Right atrium auricular region (tissue), 2 donors: Measurements from ENCODE around the gene ZNF526. TPM values are rescaled to one million over a fixed set of nuclear protein-coding genes. Genes with fewer than 3 reads are reported as not detected.

Source experiments
- DNase-seq: peaks from one replicate; pipeline ENCODE4 v3.0.0-alpha.2; 2019; ENCODE audit warnings: low spot score
- H3K27ac ChIP-seq, 2 donors: fragments of 200-600 bp; sonication (generic); 1 replicate in 1 of 2; 2 replicates in 1 of 2; pipeline ENCODE4 v1.5.1; 2016 to 2019
- H3K27me3 ChIP-seq, 2 donors: fragments of 200-600 bp; sonication (generic); one replicate each; pipeline versions ENCODE4 v1.5.1 to v1.6.0; 2017 to 2019
- H3K36me3 ChIP-seq: fragments of 200-600 bp; sonication (generic); one replicate; pipeline ENCODE4 v1.5.1; 2016
- H3K4me1 ChIP-seq, 2 donors: fragments of 200-600 bp; sonication (generic); one replicate each; pipeline versions ENCODE4 v1.5.1 to v1.6.0; 2017 to 2019
- H3K4me3 ChIP-seq, 2 donors: fragments of 200-600 bp; sonication (generic); 1 replicate in 1 of 2; 2 replicates in 1 of 2; pipeline ENCODE4 v1.5.1; 2017 to 2019; ENCODE audit warnings: mild to moderate bottlenecking in 1 of 2, moderate library complexity in 1 of 2
- H3K9me3 ChIP-seq, 2 donors: fragments of 200-600 bp; sonication (generic); one replicate each; pipeline ENCODE4 v1.5.1; 2019
- total RNA-seq, 2 donors: library from RNA; depleted of rRNA; stranded (reverse); fragments of >200 nt; gene quantifications; one replicate each; pipeline ENCODE4 v1.1.0, GENCODE V29; 2016
- TF ChIP-seq, protein P1 (sequence below), 2 donors: fragments of 200-600 bp; sonication (generic); IDR thresholded peaks; one replicate each; pipeline ENCODE4 v1.5.1; 2019; ENCODE audit warnings: antibody characterized with exemption in 2 of 2

ZNF526 gene
- total RNA-seq, 2 donors from 2014 or later: 2.6 to 5.4 TPM

DNA sequence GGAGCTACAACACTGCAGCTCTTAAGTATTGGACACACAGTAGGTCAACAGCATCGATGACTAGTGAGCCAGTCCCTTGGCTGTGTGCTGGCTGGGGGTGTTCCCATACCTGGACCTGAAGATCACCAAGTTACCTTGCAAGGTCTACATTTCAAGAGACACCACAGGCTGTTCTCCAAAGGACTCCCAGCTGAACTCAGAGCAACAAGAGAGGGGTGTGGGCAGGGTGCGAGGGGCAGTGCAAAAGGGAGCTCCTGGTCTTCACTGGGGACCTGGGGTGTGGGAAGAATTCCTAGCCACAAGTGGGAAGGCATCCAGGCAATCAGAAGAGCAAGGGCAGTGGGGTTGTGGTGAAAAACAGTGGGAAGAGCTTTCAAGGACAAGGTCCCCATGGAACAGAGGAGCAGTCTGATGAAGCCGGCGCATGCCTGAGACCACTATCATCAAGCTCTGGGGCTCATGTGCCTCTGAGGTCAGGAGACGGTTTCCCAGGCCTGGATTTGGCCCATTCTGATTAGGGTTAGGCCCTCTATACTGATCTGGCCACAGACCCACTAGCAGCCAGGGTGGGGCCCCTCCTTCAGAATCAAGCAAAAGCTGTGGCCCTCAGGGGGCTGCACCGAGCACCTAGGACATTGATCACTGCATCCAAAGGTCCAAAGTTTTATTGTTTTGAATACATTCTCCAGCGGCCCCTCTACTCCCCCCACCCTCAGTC is 27.0 kb downstream of the ZNF526 start:
- TF ChIP-seq, protein P1, sequence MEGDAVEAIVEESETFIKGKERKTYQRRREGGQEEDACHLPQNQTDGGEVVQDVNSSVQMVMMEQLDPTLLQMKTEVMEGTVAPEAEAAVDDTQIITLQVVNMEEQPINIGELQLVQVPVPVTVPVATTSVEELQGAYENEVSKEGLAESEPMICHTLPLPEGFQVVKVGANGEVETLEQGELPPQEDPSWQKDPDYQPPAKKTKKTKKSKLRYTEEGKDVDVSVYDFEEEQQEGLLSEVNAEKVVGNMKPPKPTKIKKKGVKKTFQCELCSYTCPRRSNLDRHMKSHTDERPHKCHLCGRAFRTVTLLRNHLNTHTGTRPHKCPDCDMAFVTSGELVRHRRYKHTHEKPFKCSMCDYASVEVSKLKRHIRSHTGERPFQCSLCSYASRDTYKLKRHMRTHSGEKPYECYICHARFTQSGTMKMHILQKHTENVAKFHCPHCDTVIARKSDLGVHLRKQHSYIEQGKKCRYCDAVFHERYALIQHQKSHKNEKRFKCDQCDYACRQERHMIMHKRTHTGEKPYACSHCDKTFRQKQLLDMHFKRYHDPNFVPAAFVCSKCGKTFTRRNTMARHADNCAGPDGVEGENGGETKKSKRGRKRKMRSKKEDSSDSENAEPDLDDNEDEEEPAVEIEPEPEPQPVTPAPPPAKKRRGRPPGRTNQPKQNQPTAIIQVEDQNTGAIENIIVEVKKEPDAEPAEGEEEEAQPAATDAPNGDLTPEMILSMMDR (IDR thresholded peaks at IDR 0.05): no peak
- Histone ChIP-seq H3K9me3 (no peaks in the 10 kb centered on the region), H3K4me3 (no peak overlapping the region), H3K27ac (peak overlapping the region; percentile 42 to 99), H3K36me3 (peaks cover 17% of the 10 kb centered on the region), H3K27me3 (no peaks in the 10 kb centered on the region), H3K4me1 (peaks cover 0 to 83% of the 10 kb centered on the region in 2 donors)
- DNase-seq: no peak

DNA sequence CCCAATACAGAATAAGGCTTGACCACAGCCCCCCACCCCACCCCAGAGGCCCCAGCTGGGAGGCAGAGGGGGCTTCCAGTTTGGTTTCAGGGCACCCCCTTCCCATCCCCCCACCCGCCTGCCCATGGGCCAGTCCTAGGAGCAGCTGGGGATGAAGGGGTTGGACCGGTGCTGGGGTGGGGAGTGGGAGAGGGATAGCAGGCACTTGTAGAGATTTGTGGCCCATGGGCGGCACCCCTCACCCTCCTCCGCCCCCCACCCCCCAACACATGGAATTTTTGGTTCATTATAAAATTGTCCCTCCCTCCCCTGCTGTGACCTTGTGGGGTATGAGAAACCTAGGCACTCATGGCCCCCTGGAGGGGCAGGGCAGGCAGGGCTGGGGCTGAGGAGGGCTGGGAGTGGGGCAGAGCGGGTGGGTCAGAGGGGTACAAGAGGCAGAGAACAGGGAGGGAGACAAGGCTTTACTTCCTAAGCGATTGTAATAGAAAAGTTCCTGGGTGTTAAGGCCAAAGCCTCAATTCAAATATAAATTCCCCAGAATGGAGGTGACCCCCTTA is 27.6 kb downstream of the ZNF526 start:
- Histone ChIP-seq H3K4me3 (no peak overlapping the region), H3K4me1 (peaks cover 0 to 89% of the 10 kb centered on the region in 2 donors), H3K36me3 (peaks cover 17% of the 10 kb centered on the region), H3K27me3 (no peaks in the 10 kb centered on the region), H3K27ac (peak overlapping the region; percentile 42 to 99), H3K9me3 (no peaks in the 10 kb centered on the region)
- TF ChIP-seq, protein P1 (IDR thresholded peaks at IDR 0.05): no peak
- DNase-seq: no peak

DNA sequence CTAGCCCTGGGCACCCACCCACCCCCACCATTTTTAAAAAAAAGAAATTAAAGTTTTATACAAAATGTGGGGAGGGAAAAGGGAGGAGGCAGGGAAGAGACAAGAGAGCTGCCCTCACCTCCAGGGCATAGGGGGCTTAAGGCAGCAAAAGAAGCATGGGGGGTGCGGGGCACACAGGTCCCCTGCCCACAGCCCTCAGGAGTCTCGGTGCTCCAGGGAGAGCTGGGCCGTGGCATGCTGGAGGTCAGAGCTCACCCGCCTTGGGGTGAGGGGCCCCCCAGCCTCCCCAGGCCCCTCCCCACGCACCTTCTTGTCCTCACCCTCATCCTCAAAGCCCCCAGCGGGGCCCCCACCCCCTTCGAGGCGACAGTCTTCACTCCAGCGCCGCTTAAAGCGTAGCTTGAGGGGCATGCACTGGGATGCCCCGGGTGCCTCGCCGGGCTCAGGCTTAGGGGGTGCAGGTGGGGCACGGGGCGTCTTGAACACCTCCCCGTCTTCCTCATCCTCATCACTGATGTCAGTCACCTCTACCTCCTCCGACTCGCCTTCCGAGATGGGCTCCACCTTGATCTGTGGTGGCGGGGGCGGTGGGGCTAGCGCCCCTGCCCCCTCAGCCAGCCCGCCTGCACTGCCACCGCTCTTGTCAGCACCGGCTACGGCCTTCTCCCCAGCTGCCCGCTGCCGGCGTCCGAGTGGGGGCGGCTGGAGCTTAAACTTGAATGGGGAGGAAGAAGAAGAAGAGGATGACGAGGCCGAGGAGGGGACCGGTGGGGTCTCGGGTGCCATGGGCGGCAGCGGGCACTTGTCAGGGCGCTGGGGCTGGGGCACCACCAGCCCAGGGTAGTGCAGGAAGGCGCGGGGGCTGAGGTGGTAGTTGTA is 28.4 kb downstream of the ZNF526 start:
- TF ChIP-seq, protein P1 (IDR thresholded peaks at IDR 0.05): no peak
- peaks cover 17% of the 10 kb centered on the region for H3K36me3 ChIP-seq
- peaks cover 0 to 91% of the 10 kb centered on the region in 2 donors for H3K4me1 ChIP-seq
- H3K27ac ChIP-seq: peak overlapping the region; percentile 99
- no peak overlapping the region for H3K4me3 ChIP-seq
- no peaks in the 10 kb centered on the region for H3K27me3 ChIP-seq
- H3K9me3 ChIP-seq: no peaks in the 10 kb centered on the region
- DNase-seq: no peak

DNA sequence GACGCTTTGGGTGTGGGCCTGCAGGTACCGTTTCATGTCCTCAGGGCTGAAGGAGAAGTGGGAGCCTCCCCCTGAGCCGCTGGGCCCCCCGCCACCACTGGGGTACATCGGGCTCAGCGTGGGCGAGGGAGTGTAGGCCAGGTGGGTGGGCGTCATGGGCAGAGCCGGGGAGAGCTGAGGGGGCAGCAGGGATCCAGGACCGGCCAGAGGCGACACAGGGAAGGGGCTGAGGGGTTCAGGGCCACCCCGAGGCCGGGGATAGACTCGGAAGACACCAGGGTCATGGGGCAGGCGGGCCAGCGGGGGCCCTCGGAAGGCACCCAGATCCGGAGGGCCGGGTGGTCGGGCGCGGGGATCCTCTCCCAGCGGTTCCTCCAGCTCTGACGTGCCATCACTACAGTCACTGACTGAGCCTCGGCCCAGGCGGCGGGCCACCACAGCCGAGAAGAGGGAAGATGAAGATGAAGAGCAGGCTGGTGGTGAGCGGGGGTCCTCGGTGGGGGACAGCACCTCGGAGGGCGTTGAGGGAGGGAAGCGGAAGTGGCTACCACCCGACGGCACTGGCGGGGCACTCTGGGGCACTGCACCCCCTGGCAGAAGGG is 29.1 kb downstream of the ZNF526 start:
- DNase-seq: no peak
- Histone ChIP-seq H3K9me3 (no peaks in the 10 kb centered on the region), H3K4me1 (peaks cover 0 to 84% of the 10 kb centered on the region in 2 donors), H3K27ac (peak overlapping the region; percentile 99), H3K27me3 (no peaks in the 10 kb centered on the region), H3K36me3 (peaks cover 17% of the 10 kb centered on the region), H3K4me3 (no peak overlapping the region)
- TF ChIP-seq, protein P1 (IDR thresholded peaks at IDR 0.05): no peak

DNA sequence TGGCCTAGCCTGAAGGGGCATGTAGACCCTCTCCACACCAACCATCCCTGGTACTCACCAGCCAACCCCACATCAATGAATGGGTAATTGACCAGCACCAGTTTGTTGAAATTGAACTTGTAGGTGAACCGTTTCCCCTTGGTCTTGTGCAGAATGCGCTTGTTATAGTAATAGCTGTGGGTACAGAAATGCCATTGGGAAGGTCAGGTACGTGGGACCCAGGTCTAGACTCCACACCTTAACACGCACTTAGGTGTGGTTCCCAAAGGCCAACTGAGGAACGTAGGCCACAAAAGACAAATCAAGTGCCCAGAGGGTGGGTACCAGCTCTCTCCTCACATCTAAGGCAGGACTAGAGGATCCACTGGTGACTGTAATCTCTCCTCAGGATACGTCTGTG is 29.7 kb downstream of the ZNF526 start:
- TF ChIP-seq, protein P1 (IDR thresholded peaks at IDR 0.05): no peak
- DNase-seq: no peak
- Histone ChIP-seq H3K4me1 (peaks cover 0 to 84% of the 10 kb centered on the region in 2 donors), H3K4me3 (no peak overlapping the region), H3K9me3 (no peaks in the 10 kb centered on the region), H3K27me3 (no peaks in the 10 kb centered on the region), H3K36me3 (peaks cover 17% of the 10 kb centered on the region), H3K27ac (peak overlapping the region; percentile 99)
